Esophagus squamous epithelium (tissue), 5 donors: ENCODE data around the gene MYT1. TPM values are rescaled to one million over a fixed set of nuclear protein-coding genes. Genes with fewer than 3 reads are reported as not detected.

Source experiments
- DNase-seq: peaks from one replicate; lab custom pipeline; 2025; lab: John Stamatoyannopoulos, UW
- H3K27ac ChIP-seq, 4 donors: fragments of 200-600 bp; sonication (generic); one replicate each; pipeline ENCODE4 v1.5.1; 2016 to 2019; ENCODE audit warnings: mild to moderate bottlenecking in 1 of 4
- H3K27me3 ChIP-seq, 4 donors: fragments of 200-600 bp; sonication (generic); 1 replicate in 3 of 4; 2 replicates in 1 of 4; pipeline versions ENCODE4 v1.5.1 to v1.6.0; 2017 to 2021; ENCODE audit warnings: antibody characterized with exemption in 1 of 4
- H3K36me3 ChIP-seq, 3 donors: fragments of 200-600 bp; sonication (generic); one replicate each; pipeline ENCODE4 v1.5.1; 2016 to 2019
- H3K4me1 ChIP-seq, 3 donors: fragments of 200-600 bp; sonication (generic); one replicate each; pipeline ENCODE4 v1.5.1; 2017 to 2019
- H3K4me3 ChIP-seq, 4 donors: fragments of 200-600 bp; sonication (generic); 1 replicate in 3 of 4; 2 replicates in 1 of 4; pipeline ENCODE4 v1.5.1; 2016 to 2019; ENCODE audit warnings: mild to moderate bottlenecking in 2 of 4, moderate library complexity in 1 of 4
- H3K9me3 ChIP-seq, 3 donors: fragments of 200-600 bp; sonication (generic); one replicate each; pipeline ENCODE4 v1.5.1; 2016 to 2019
- CTCF ChIP-seq, 6 experiments: fragments of 450-650 bp in 4 of 6; fragments of 200-600 bp in 2 of 6; sonication (generic) in 2 of 6; IDR thresholded peaks; one replicate each; pipeline ENCODE4 v1.5.1; 2016 to 2019; ENCODE audit warnings: antibody characterized with exemption in 6 of 6, mild to moderate bottlenecking in 4 of 6, moderate library complexity in 4 of 6
- POLR2A ChIP-seq, 4 donors: fragments of 450-650 bp; IDR thresholded peaks; one replicate each; pipeline ENCODE4 v1.6.1; 2017; ENCODE audit warnings: antibody characterized with exemption in 4 of 4, mild to moderate bottlenecking in 4 of 4, moderate library complexity in 3 of 4
- WGBS, 2 donors: methylation state at CpG; one replicate each; pipeline ENCODE4 v1.1.5; 2018; 5-methylcytosine and 5-hydroxymethylcytosine counted together
- intact Hi-C: fragments of 100-400 bp; cut with DNase I; formaldehyde crosslinking; loops from one replicate; pipeline ENCODE4 v1.15.0; 2022
- total RNA-seq, 4 donors: library from RNA; depleted of rRNA; stranded (reverse); fragments of >200 nt; gene quantifications; one replicate each; pipeline ENCODE4 v1.1.0, GENCODE V29; 2016
- donor health status: DM: yes; HTN: yes; CAD: no.

Gene MYT1
- total RNA-seq, 4 donors from 2014 or later: not detected

DNA sequence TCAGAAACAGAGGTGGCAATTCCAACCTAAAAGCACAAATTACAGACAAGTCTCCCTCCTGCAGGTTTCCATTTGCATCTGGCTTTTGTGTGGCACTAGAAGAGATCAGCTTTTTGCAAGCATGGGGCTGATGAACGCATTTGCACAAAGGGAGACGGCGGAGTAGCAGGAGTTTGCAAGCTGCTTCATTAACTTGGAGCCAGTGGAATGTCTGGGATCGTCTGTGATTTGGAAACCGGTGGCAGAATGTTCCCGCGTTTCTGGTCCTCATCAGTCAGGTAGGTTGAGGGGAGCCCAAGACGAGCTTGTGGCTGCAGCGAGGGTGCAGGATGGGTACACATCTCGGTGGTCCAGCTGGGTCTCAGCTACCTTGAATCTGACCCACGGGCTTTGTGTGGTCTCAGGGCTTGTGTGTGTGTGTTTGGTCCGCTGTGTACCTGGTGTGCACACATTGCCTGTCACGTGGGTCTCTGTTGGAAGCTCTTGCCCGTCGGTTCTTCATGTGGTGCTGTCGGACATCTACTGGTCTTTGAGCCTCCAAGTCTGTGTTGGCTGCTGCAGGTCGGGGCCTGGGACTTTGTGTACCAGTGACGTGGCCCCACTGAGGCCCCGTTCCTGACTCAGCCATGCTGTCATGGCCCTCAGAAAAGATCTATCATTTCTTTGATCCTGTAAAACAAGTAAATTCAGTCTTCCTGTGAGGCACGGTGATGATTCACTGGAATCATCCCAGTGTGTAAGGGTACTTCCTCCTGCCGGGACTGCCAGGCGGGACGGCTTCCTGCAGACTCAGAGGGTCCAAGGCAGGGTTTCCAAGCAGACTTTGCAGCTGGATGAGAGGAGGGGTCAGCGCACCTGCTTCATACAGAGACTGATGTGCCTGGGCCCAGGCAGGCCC, 12.4 kb upstream of the MYT1 start:
- H3K4me3 ChIP-seq: no peak overlapping the region
- no peaks in the 10 kb centered on the region for H3K36me3 ChIP-seq
- intact Hi-C loops: no loop called here
- peaks cover 5 to 34% (median 10%) of the 10 kb centered on the region in 3 donors for H3K4me1 ChIP-seq
- H3K9me3 ChIP-seq: no peaks in the 10 kb centered on the region
- 61 to 65% methylated on average over 12 to 23 of the region's 24 CpGs for WGBS, 2 donors
- no peak for TF ChIP-seq CTCF (IDR thresholded peaks at IDR 0.05)
- TF ChIP-seq POLR2A (IDR thresholded peaks at IDR 0.05): no peak
- H3K27me3 ChIP-seq: peaks cover 0 to 48% (median 0%) of the 10 kb centered on the region in 4 donors
- no peak for DNase-seq
- H3K27ac ChIP-seq: no peak overlapping the region

GRCh38 chr20:64152906-64153305, 11.3 kb upstream of the MYT1 start:
- WGBS, 2 donors: 70% methylated on average over 2 of the region's 9 CpGs; no CpG with 5 or more reads in 1 of the 2 donors

DNA sequence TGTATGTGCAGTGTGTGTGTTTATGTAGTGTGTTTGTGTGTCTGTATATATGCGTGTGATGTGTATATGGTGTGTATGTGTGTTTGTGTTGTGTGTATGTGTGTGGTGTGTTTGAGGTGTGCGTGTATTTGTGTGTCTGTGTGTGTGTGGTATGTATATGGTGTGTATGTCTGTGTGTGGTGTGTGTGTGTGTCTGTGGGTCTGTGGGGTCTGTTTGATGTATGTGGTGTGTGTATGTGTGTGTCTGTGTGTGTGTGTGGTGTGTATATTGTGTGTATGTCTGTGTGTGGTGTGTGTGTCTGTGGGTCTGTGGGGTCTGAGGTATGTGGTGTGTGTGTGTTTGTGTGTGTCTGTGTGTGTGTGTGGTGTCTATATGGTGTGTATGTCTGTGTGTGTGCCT, 10.8 kb upstream of the MYT1 start:
- DNase-seq: no peak
- Histone ChIP-seq H3K27me3 (peaks cover 0 to 48% (median 0%) of the 10 kb centered on the region in 4 donors), H3K4me1 (peaks cover 5 to 47% (median 14%) of the 10 kb centered on the region in 3 donors), H3K9me3 (no peaks in the 10 kb centered on the region), H3K27ac (no peak overlapping the region), H3K36me3 (no peaks in the 10 kb centered on the region), H3K4me3 (no peak overlapping the region)
- TF ChIP-seq POLR2A (IDR thresholded peaks at IDR 0.05) (no peak), CTCF (IDR thresholded peaks at IDR 0.05) (no peak)
- intact Hi-C loops: no loop called here
- WGBS, 2 donors: 83 to 100% methylated on average over 2 of the region's 2 CpGs

More at GRCh38 chr20:64152906-64153305, 11.3 kb upstream of the MYT1 start:
- H3K9me3 ChIP-seq: no peaks in the 10 kb centered on the region
- H3K27ac ChIP-seq: no peak overlapping the region
- peaks cover 0 to 48% (median 0%) of the 10 kb centered on the region in 4 donors for H3K27me3 ChIP-seq
- no peak overlapping the region for H3K4me3 ChIP-seq
- TF ChIP-seq CTCF (IDR thresholded peaks at IDR 0.05) (no peak), POLR2A (IDR thresholded peaks at IDR 0.05) (no peak)
- peaks cover 5 to 45% (median 14%) of the 10 kb centered on the region in 3 donors for H3K4me1 ChIP-seq
- intact Hi-C loops: no loop called here
- H3K36me3 ChIP-seq: no peaks in the 10 kb centered on the region
- no peak for DNase-seq

GRCh38 chr20:64153861-64154589, 10.2 kb upstream of the MYT1 start:
- no peak overlapping the region for H3K4me3 ChIP-seq
- no peak for TF ChIP-seq CTCF (IDR thresholded peaks at IDR 0.05)
- no peak for TF ChIP-seq POLR2A (IDR thresholded peaks at IDR 0.05)
- peaks cover 5 to 47% (median 14%) of the 10 kb centered on the region in 3 donors for H3K4me1 ChIP-seq
- WGBS, 2 donors: 72 to 87% methylated on average over 5 to 13 of the region's 20 CpGs
- H3K9me3 ChIP-seq: no peaks in the 10 kb centered on the region
- intact Hi-C loops: no loop called here
- H3K36me3 ChIP-seq: no peaks in the 10 kb centered on the region
- no peak overlapping the region for H3K27ac ChIP-seq
- no peak for DNase-seq
- peaks cover 0 to 53% (median 0%) of the 10 kb centered on the region in 4 donors for H3K27me3 ChIP-seq
